A375 (cell line): ENCODE measurements around the gene C11orf24. TPM values are rescaled to one million over a fixed set of nuclear protein-coding genes. Genes with fewer than 3 reads are reported as not detected.

Source experiments
- total RNA-seq: library from RNA; depleted of rRNA; stranded (reverse); fragments of >200 nt; shearing (Covaris generic); gene quantifications from 2 replicates; pipeline ENCODE4 v1.2.3, GENCODE V29; 2014; rRNA removed

C11orf24 gene
- total RNA-seq = 57.5 and 63.6 TPM in 2 replicates

DNA sequence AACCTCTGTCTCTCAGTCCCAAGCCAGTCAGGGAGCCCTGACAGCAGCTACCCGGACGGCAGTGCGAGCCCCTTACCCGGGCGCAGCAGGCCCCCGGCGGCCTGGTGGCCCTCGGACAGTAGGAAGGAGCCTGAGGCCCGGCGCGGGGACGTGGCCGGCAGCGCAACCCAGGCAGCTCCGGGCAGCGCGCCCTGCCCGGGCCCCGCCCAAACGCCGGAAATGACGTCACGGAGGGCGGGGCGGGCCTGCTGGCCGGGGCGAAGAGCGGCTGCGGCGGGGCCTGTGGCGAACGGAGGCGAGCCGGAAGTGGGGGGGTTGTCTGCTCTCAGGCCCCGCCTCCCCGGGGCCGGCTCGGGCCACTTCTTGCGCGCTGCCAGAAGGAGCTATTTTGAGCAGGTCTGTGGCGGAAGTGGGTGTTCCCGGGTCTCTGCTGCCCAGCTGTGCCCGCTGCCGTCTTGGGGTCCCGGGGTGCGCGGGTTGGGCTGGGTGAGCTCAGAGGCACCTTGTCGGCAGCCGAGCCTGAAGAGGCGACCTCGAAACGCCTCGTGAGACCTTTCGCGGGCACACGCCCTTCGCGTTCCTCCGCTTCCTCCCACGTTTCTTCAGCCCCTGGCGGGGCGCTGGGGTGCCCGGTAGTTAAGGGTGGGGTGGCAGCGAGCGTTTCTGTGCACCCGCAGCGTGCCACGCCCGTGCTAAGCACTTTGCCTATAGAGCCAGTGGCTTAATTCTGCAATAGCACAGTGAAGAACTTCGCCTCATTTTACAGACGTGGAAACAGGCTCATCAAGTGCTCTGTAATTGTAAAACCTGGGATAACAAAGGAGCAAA, at the start of gene C11orf24:
C11orf24 (minus strand) TSS at position 193 of the 828 bp plus-strand sequence. CDS start 8,206 bp downstream, outside the sequence.

DNA sequence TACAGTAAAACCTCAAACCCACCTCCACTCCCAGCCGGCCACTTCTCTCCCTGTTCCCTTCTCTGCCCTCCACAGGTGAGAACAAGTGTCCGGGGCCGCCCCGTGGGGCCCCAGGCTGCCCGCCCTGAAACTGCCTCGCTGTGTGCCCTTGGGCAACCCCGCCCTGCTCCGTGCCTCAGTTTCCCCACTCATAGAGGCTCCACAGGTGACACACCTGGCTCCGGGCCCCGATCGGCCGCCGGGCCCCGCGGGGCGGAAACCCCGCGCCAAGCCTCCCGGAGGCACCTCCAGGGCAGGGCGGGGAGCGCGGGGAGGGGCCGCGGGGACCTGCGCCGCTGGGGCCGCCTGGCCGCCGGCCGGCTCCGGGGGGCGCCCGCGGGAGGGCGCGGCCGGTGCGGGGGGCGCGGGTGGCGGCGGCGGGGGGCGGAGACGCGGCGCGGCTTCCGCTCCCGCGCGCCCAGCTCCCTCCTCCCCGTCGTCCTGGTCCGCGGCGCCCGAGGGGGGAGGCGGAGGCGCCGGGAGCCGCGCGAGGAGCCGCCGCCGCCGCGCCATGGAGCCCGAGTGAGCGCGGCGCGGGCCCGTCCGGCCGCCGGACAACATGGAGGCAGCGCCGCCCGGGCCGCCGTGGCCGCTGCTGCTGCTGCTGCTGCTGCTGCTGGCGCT, 40.5 kb upstream of the C11orf24 start, which contains the start of gene LRP5:
LRP5 (plus strand) TSS at position 475 of the 663 bp plus-strand sequence; CDS start at position 599, 124 bp downstream.

DNA sequence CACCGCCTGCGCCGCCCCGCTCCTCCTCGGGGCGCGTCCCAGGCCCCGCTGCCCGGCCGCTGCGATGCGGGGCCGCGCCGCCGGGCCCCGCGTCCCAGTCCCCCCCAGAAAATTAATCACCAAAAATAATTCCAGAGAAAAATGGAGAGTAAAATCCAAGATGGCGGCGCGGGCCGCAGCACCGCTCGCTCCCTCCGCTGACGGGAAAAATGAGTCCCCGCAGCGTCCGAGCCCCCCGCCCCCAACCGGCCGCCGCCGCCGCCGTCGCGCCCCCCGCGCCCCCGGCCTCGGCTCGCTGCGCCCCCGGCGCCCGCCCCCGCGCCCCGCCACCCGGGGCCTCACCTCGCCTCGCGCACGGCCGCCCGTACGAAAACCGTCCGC, 58.6 kb downstream of the C11orf24 start, which contains the start of gene KMT5B:
KMT5B (minus strand) TSS at position 162 of the 381 bp plus-strand sequence. CDS start 23,220 bp downstream, outside the sequence.

Other genes with a start within 250 kb of the C11orf24 start
- gene NDUFS8, start 241.3 kb downstream of the C11orf24 start, total RNA-seq = 242 and 261 TPM in 2 replicates
- gene TCIRG1, start 232.9 kb downstream of the C11orf24 start, total RNA-seq = 80.7 and 89.0 TPM in 2 replicates
- 16.0 and 22.2 TPM in 2 replicates for gene CHKA, start 150.6 kb downstream of the C11orf24 start, total RNA-seq
- 20.9 and 23.8 TPM in 2 replicates for gene KMT5B, start 58.7 kb downstream of the C11orf24 start, total RNA-seq
- gene LRP5, start 40.6 kb upstream of the C11orf24 start, total RNA-seq = 26.4 and 30.6 TPM in 2 replicates
- gene PPP6R3, start 188.8 kb upstream of the C11orf24 start, total RNA-seq = 100 and 116 TPM in 2 replicates